ENCODE measurements around the gene IPO9.

The IPO9 gene

DNA sequence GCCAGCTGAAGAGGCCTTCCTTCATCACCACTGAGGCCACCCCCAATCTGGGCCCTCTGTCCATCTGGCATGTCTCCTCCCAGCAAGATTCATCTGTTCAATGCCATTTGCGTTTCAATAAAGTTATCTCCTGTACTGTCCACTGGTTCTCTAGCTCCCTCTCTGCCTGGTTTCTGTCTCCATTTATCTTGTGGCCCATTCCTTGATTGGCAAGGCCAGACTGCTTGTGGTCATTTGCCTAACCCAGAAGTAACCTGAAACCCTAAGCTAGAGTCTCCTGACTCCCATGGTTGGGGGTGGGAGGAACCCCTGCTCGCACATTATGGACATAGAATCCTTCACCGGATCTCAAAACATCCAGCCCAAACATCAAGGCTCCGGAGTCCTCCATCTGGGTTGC lies 2.1 kb upstream of the IPO9 start:
- no peaks in the 10 kb centered on the region for H3K27me3 ChIP-seq (ENCODE audit: control insufficient read depth in 1 of 2, insufficient read depth in 1 of 2, low read length in 2 of 2)
- H3K23ac ChIP-seq (ENCODE audit: low read length in 2 of 2), result peak overlapping the region in 1 of 2 experiments; percentile 36
- H2BK120ac ChIP-seq (ENCODE audit: low read depth, low read length), result no peak overlapping the region
- no peak overlapping the region for H2BK15ac ChIP-seq (ENCODE audit: low read depth, poor library complexity, severe bottlenecking)
- H3K27ac ChIP-seq (ENCODE audit: low read length, poor library complexity, severe bottlenecking), result no peak overlapping the region
- no peak overlapping the region for H3K4me2 ChIP-seq (ENCODE audit: low read length, poor library complexity, severe bottlenecking)
- H3K36me3 ChIP-seq (ENCODE audit: control insufficient read depth in 1 of 2, insufficient read depth in 2 of 2, low read depth in 1 of 2, low read length in 2 of 2), result peaks cover 11 to 36% of the 10 kb centered on the region in 2 experiments
- H3K14ac ChIP-seq (ENCODE audit: low read length in 2 of 2), result no peak overlapping the region
- H4K91ac ChIP-seq (ENCODE audit: low read length), result no peak overlapping the region
- H3K18ac ChIP-seq (ENCODE audit: low read depth in 1 of 2, low read length in 2 of 2), result no peak overlapping the region
- H3K79me1 ChIP-seq (replicated peaks; ENCODE audit: low read length, poor library complexity, severe bottlenecking), result peaks cover 16% of the 10 kb centered on the region
- H3K4me3 ChIP-seq (ENCODE audit: insufficient read depth in 1 of 2, low read depth in 1 of 2, low read length in 2 of 2), result no peak overlapping the region
- H3K9me3 ChIP-seq (ENCODE audit: control insufficient read depth, low read length), result no peaks in the 10 kb centered on the region
- H3K9ac ChIP-seq (ENCODE audit: low read length), result no peak overlapping the region
- DNase-seq, result peak; percentile 42
- H4K8ac ChIP-seq (ENCODE audit: low read length), result no peak overlapping the region
- 95% methylated on average over 4 of the region's 4 CpGs for WGBS
- peaks cover 7% of the 10 kb centered on the region for H3K4me1 ChIP-seq (ENCODE audit: control insufficient read depth, insufficient read depth, low read depth, low read length)
- no peak overlapping the region for H2AK5ac ChIP-seq (ENCODE audit: low read length, severe bottlenecking)
- no peak overlapping the region for H3K4ac ChIP-seq (ENCODE audit: low read depth in 1 of 2, low read length in 2 of 2)
- H2AFZ ChIP-seq (ENCODE audit: low read depth, low read length), result no peak overlapping the region
- no peak overlapping the region for H2BK5ac ChIP-seq (ENCODE audit: low read depth, low read length, poor library complexity, severe bottlenecking)
- no peak overlapping the region for H2BK12ac ChIP-seq (ENCODE audit: low read length in 2 of 2)

- Histone ChIP-seq H3K9ac (ENCODE audit: low read length) (no peak overlapping the region), H3K4ac (ENCODE audit: low read depth in 1 of 2, low read length in 2 of 2) (no peak overlapping the region), H3K9me3 (ENCODE audit: control insufficient read depth, low read length) (no peaks in the 10 kb centered on the region), H3K79me1 (replicated peaks; ENCODE audit: low read length, poor library complexity, severe bottlenecking) (peaks cover 11% of the 10 kb centered on the region), H3K18ac (ENCODE audit: low read depth in 1 of 2, low read length in 2 of 2) (no peak overlapping the region), H4K8ac (ENCODE audit: low read length) (no peak overlapping the region), H3K4me1 (ENCODE audit: control insufficient read depth, insufficient read depth, low read depth, low read length) (peaks cover 7% of the 10 kb centered on the region), H2AFZ (ENCODE audit: low read depth, low read length) (no peak overlapping the region), H2BK5ac (ENCODE audit: low read depth, low read length, poor library complexity, severe bottlenecking) (no peak overlapping the region), H3K23ac (ENCODE audit: low read length in 2 of 2) (no peak overlapping the region), H3K4me2 (ENCODE audit: low read length, poor library complexity, severe bottlenecking) (no peak overlapping the region), H2BK120ac (ENCODE audit: low read depth, low read length) (no peak overlapping the region), H4K91ac (ENCODE audit: low read length) (no peak overlapping the region), H2BK12ac (ENCODE audit: low read length in 2 of 2) (no peak overlapping the region), H3K27me3 (ENCODE audit: control insufficient read depth in 1 of 2, insufficient read depth in 1 of 2, low read length in 2 of 2) (no peaks in the 10 kb centered on the region), H3K36me3 (ENCODE audit: control insufficient read depth in 1 of 2, insufficient read depth in 2 of 2, low read depth in 1 of 2, low read length in 2 of 2) (peaks cover 3 to 29% of the 10 kb centered on the region in 2 experiments), H2AK5ac (ENCODE audit: low read length, severe bottlenecking) (no peak overlapping the region), H2BK15ac (ENCODE audit: low read depth, poor library complexity, severe bottlenecking) (no peak overlapping the region), H3K4me3 (ENCODE audit: insufficient read depth in 1 of 2, low read depth in 1 of 2, low read length in 2 of 2) (no peak overlapping the region), H3K27ac (ENCODE audit: low read length, poor library complexity, severe bottlenecking) (no peak overlapping the region), H3K14ac (ENCODE audit: low read length in 2 of 2) (no peak overlapping the region)
- peak; percentile 38 for DNase-seq
- 94% methylated on average over 8 of the region's 8 CpGs for WGBS
Observed at GRCh38 chr1:201827321-201828216, 1.4 kb upstream of the IPO9 start.

DNA sequence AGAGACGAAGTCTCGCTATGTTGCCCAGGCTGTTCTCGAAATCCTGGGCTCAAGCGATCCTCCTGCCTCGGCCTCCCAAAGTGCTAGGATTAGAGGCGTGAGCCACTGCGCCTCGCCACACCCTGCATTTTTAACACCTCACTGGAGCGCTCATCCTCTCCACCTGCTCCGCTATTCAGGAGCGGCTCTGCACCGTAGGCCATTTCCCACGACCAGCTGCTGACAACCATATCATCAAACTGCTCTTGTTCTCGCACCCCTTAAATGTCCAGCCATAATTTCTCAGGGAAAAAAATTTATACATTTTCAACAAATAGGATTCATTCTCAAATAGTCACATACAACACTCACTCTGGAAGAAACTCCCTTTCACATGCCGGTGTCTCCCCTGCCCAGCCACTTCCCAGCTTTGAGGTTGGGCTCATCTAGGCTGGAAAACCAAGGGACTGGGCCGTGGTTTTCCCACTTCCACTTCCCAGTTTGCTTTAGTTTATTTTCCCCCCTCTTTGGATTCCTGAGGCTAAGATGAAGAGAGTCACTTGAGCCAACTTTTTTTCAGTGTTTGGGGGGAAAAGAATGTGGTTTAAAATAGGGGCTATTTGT lies 639 bp upstream of the IPO9 start:
- H3K23ac ChIP-seq (ENCODE audit: low read length in 2 of 2), result no peak overlapping the region
- no peak overlapping the region for H2BK120ac ChIP-seq (ENCODE audit: low read depth, low read length)
- H3K27me3 ChIP-seq (ENCODE audit: control insufficient read depth in 1 of 2, insufficient read depth in 1 of 2, low read length in 2 of 2), result no peaks in the 10 kb centered on the region
- H3K9me3 ChIP-seq (ENCODE audit: control insufficient read depth, low read length), result no peaks in the 10 kb centered on the region
- H2BK15ac ChIP-seq (ENCODE audit: low read depth, poor library complexity, severe bottlenecking), result no peak overlapping the region
- H3K4me3 ChIP-seq (ENCODE audit: insufficient read depth in 1 of 2, low read depth in 1 of 2, low read length in 2 of 2), result peak overlapping the region in 1 of 2 experiments; percentile 99
- peak overlapping the region; percentile 99 for H3K9ac ChIP-seq (ENCODE audit: low read length)
- peak overlapping the region; percentile 18 for H4K91ac ChIP-seq (ENCODE audit: low read length)
- 96% methylated on average over 16 of the region's 16 CpGs for WGBS
- H3K4ac ChIP-seq (ENCODE audit: low read depth in 1 of 2, low read length in 2 of 2), result peak overlapping the region in 1 of 2 experiments; percentile 18
- H3K14ac ChIP-seq (ENCODE audit: low read length in 2 of 2), result peak overlapping the region in 1 of 2 experiments; percentile 58
- peak overlapping the region in 1 of 2 experiments; percentile 42 for H3K18ac ChIP-seq (ENCODE audit: low read depth in 1 of 2, low read length in 2 of 2)
- H3K36me3 ChIP-seq (ENCODE audit: control insufficient read depth in 1 of 2, insufficient read depth in 2 of 2, low read depth in 1 of 2, low read length in 2 of 2), result peaks cover 0 to 22% of the 10 kb centered on the region in 2 experiments
- H2AFZ ChIP-seq (ENCODE audit: low read depth, low read length), result no peak overlapping the region
- peaks cover 5% of the 10 kb centered on the region for H3K79me1 ChIP-seq (replicated peaks; ENCODE audit: low read length, poor library complexity, severe bottlenecking)
- no peak overlapping the region for H2AK5ac ChIP-seq (ENCODE audit: low read length, severe bottlenecking)
- no peak overlapping the region for H4K8ac ChIP-seq (ENCODE audit: low read length)
- H3K4me2 ChIP-seq (ENCODE audit: low read length, poor library complexity, severe bottlenecking), result peak overlapping the region; percentile 34
- H3K27ac ChIP-seq (ENCODE audit: low read length, poor library complexity, severe bottlenecking), result no peak overlapping the region
- DNase-seq, result peak; percentile 56
- peaks cover 7% of the 10 kb centered on the region for H3K4me1 ChIP-seq (ENCODE audit: control insufficient read depth, insufficient read depth, low read depth, low read length)
- H2BK5ac ChIP-seq (ENCODE audit: low read depth, low read length, poor library complexity, severe bottlenecking), result no peak overlapping the region
- H2BK12ac ChIP-seq (ENCODE audit: low read length in 2 of 2), result peak overlapping the region in 1 of 2 experiments; percentile 70

DNA sequence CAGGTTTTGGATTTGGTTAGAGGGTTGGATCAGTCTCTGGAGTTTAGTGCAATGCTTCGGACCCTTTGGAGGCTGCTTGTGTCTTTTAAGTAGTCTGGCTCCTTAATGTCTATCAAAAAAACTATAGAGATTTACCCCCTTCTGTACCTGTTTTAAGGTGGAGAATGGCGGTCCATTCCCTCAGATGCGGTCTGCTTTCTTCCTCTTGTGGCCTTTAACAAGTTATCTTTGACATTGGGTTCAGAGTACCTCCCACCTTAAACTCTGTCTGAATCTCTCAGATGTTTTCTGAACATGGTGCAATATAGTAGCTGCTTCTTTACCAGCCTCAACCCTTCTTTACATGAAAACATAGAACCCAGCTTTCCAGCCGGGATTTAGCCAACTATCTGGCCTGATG lies 2.4 kb downstream of the IPO9 start:
- Histone ChIP-seq H3K36me3 (ENCODE audit: control insufficient read depth in 1 of 2, insufficient read depth in 2 of 2, low read depth in 1 of 2, low read length in 2 of 2) (peaks cover 2 to 11% of the 10 kb centered on the region in 2 experiments), H3K14ac (ENCODE audit: low read length in 2 of 2) (no peak overlapping the region), H4K8ac (ENCODE audit: low read length) (no peak overlapping the region), H3K4me1 (ENCODE audit: control insufficient read depth, insufficient read depth, low read depth, low read length) (peaks cover 7% of the 10 kb centered on the region), H2BK12ac (ENCODE audit: low read length in 2 of 2) (no peak overlapping the region), H3K4me3 (ENCODE audit: insufficient read depth in 1 of 2, low read depth in 1 of 2, low read length in 2 of 2) (no peak overlapping the region), H3K27me3 (ENCODE audit: control insufficient read depth in 1 of 2, insufficient read depth in 1 of 2, low read length in 2 of 2) (no peaks in the 10 kb centered on the region), H3K79me1 (replicated peaks; ENCODE audit: low read length, poor library complexity, severe bottlenecking) (peaks cover 2% of the 10 kb centered on the region), H3K23ac (ENCODE audit: low read length in 2 of 2) (no peak overlapping the region), H3K9ac (ENCODE audit: low read length) (no peak overlapping the region), H4K91ac (ENCODE audit: low read length) (no peak overlapping the region), H2BK120ac (ENCODE audit: low read depth, low read length) (no peak overlapping the region), H3K4me2 (ENCODE audit: low read length, poor library complexity, severe bottlenecking) (no peak overlapping the region), H3K9me3 (ENCODE audit: control insufficient read depth, low read length) (no peaks in the 10 kb centered on the region), H2BK5ac (ENCODE audit: low read depth, low read length, poor library complexity, severe bottlenecking) (no peak overlapping the region), H2AFZ (ENCODE audit: low read depth, low read length) (no peak overlapping the region), H3K27ac (ENCODE audit: low read length, poor library complexity, severe bottlenecking) (no peak overlapping the region), H2AK5ac (ENCODE audit: low read length, severe bottlenecking) (no peak overlapping the region), H3K4ac (ENCODE audit: low read depth in 1 of 2, low read length in 2 of 2) (no peak overlapping the region), H3K18ac (ENCODE audit: low read depth in 1 of 2, low read length in 2 of 2) (no peak overlapping the region), H2BK15ac (ENCODE audit: low read depth, poor library complexity, severe bottlenecking) (no peak overlapping the region)
- no peak for DNase-seq
- WGBS, result 97% methylated on average over 3 of the region's 4 CpGs
